ENCODE measurements around the gene TCHP. TPM values are rescaled to one million over a fixed set of nuclear protein-coding genes. Genes with fewer than 3 reads are reported as not detected.

Gene TCHP
- total and polyA plus RNA-seq, 2 of the 13 experiments (the other 11 are each of a cell fraction or from before 2014, with no cell fraction given): 6.7 to 12.2 TPM

GRCh38 chr12:109863847-109864712 lies 36.0 kb upstream of the TCHP start (continued):
- TF ChIP-seq SMARCE1 (IDR thresholded peaks at IDR 0.05; ENCODE audit: borderline replicate concordance) (no peak), ARID2 (CRISPR knock-in tag; IDR thresholded peaks at IDR 0.05; ENCODE audit: borderline replicate concordance) (peak; percentile 53; the same call in 1 of the 2 replicates), ZSCAN25 (CRISPR knock-in tag; IDR thresholded peaks at IDR 0.05) (0 out of 2 replicates have a peak, but pooled peaks have one; percentile 31), IRF1 (CRISPR knock-in tag; IDR thresholded peaks at IDR 0.05; ENCODE audit: low read depth) (no peak), ZFYVE20 (CRISPR knock-in tag; IDR thresholded peaks at IDR 0.05; ENCODE audit: borderline replicate concordance, low read depth) (no peak), HNRNPH1 (optimal IDR thresholded peaks at IDR 0.05; ENCODE audit: low read depth, low read length) (no peak), ZBTB10 (CRISPR knock-in tag; IDR thresholded peaks at IDR 0.05; ENCODE audit: borderline replicate concordance) (no peak; the same call in 1 of the 2 replicates), ZBTB37 (CRISPR knock-in tag; IDR thresholded peaks at IDR 0.05) (peak; percentile 100), ZNF264 (CRISPR knock-in tag; IDR thresholded peaks at IDR 0.05) (0 out of 2 replicates have a peak, but pooled peaks have one; percentile 47), ZNF501 (CRISPR knock-in tag; IDR thresholded peaks at IDR 0.05) (0 out of 2 replicates have a peak, but pooled peaks have one; percentile 18)
- TF ChIP-seq, protein P1, sequence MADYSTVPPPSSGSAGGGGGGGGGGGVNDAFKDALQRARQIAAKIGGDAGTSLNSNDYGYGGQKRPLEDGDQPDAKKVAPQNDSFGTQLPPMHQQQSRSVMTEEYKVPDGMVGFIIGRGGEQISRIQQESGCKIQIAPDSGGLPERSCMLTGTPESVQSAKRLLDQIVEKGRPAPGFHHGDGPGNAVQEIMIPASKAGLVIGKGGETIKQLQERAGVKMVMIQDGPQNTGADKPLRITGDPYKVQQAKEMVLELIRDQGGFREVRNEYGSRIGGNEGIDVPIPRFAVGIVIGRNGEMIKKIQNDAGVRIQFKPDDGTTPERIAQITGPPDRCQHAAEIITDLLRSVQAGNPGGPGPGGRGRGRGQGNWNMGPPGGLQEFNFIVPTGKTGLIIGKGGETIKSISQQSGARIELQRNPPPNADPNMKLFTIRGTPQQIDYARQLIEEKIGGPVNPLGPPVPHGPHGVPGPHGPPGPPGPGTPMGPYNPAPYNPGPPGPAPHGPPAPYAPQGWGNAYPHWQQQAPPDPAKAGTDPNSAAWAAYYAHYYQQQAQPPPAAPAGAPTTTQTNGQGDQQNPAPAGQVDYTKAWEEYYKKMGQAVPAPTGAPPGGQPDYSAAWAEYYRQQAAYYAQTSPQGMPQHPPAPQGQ (CRISPR knock-in tag; IDR thresholded peaks at IDR 0.05; ENCODE audit: borderline replicate concordance): no peak
- TF ChIP-seq, protein P2, sequence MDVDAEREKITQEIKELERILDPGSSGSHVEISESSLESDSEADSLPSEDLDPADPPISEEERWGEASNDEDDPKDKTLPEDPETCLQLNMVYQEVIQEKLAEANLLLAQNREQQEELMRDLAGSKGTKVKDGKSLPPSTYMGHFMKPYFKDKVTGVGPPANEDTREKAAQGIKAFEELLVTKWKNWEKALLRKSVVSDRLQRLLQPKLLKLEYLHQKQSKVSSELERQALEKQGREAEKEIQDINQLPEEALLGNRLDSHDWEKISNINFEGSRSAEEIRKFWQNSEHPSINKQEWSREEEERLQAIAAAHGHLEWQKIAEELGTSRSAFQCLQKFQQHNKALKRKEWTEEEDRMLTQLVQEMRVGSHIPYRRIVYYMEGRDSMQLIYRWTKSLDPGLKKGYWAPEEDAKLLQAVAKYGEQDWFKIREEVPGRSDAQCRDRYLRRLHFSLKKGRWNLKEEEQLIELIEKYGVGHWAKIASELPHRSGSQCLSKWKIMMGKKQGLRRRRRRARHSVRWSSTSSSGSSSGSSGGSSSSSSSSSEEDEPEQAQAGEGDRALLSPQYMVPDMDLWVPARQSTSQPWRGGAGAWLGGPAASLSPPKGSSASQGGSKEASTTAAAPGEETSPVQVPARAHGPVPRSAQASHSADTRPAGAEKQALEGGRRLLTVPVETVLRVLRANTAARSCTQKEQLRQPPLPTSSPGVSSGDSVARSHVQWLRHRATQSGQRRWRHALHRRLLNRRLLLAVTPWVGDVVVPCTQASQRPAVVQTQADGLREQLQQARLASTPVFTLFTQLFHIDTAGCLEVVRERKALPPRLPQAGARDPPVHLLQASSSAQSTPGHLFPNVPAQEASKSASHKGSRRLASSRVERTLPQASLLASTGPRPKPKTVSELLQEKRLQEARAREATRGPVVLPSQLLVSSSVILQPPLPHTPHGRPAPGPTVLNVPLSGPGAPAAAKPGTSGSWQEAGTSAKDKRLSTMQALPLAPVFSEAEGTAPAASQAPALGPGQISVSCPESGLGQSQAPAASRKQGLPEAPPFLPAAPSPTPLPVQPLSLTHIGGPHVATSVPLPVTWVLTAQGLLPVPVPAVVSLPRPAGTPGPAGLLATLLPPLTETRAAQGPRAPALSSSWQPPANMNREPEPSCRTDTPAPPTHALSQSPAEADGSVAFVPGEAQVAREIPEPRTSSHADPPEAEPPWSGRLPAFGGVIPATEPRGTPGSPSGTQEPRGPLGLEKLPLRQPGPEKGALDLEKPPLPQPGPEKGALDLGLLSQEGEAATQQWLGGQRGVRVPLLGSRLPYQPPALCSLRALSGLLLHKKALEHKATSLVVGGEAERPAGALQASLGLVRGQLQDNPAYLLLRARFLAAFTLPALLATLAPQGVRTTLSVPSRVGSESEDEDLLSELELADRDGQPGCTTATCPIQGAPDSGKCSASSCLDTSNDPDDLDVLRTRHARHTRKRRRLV (CRISPR knock-in tag; IDR thresholded peaks at IDR 0.05): no peak
- TF ChIP-seq, protein P3, sequence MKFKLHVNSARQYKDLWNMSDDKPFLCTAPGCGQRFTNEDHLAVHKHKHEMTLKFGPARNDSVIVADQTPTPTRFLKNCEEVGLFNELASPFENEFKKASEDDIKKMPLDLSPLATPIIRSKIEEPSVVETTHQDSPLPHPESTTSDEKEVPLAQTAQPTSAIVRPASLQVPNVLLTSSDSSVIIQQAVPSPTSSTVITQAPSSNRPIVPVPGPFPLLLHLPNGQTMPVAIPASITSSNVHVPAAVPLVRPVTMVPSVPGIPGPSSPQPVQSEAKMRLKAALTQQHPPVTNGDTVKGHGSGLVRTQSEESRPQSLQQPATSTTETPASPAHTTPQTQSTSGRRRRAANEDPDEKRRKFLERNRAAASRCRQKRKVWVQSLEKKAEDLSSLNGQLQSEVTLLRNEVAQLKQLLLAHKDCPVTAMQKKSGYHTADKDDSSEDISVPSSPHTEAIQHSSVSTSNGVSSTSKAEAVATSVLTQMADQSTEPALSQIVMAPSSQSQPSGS (CRISPR knock-in tag; IDR thresholded peaks at IDR 0.05): peak; percentile 93

Measured in HepG2 (cell line).